HEK293T (cell line): ENCODE data around the gene PRR9.

Source experiments
- CTCF ChIA-PET: fragments of 350-600 bp; formaldehyde crosslinking; extraction: SDS; loops from one replicate; lab custom pipeline; 2021; ENCODE audit warnings: antibody characterized with exemption, inconsistent platforms; lab: Yijun Ruan, JAX
- POLR2A ChIA-PET: fragments of 350-600 bp; formaldehyde crosslinking; extraction: SDS; loops from one replicate; lab custom pipeline; 2020; ENCODE audit warnings: antibody characterized with exemption, inconsistent platforms; lab: Yijun Ruan, JAX
- DNase-seq: peaks from one replicate; pipeline ENCODE4 v3.0.0; 2012; ENCODE audit warnings: mixed read lengths; ENCODE audit errors: extremely low spot score
- ARNT ChIP-seq: fragments of 450-650 bp; IDR thresholded peaks from 2 replicates; pipeline ENCODE4 v1.6.1; 2017; ENCODE audit warnings: mild to moderate bottlenecking
- BHLHE40 ChIP-seq: fragments of 450-650 bp; IDR thresholded peaks from 2 replicates; pipeline ENCODE4 v1.6.1; 2016; ENCODE audit warnings: mild to moderate bottlenecking, moderate library complexity, borderline replicate concordance
- CTBP1 ChIP-seq: fragments of 450-650 bp; IDR thresholded peaks from 2 replicates; pipeline ENCODE4 v1.6.1; 2016; ENCODE audit warnings: borderline replicate concordance
- ELF4 ChIP-seq: fragments of 450-650 bp; IDR thresholded peaks from 2 replicates; pipeline ENCODE4 v1.6.1; 2017; ENCODE audit warnings: antibody characterized with exemption
- FOXA1 ChIP-seq: fragments of 450-650 bp; IDR thresholded peaks from 2 replicates; pipeline ENCODE4 v1.6.1; 2016; ENCODE audit warnings: mild to moderate bottlenecking
- FOXK2 ChIP-seq: fragments of 450-650 bp; IDR thresholded peaks from 2 replicates; pipeline ENCODE4 v1.6.1; 2016; ENCODE audit warnings: mild to moderate bottlenecking
- FOXM1 ChIP-seq: fragments of 450-650 bp; IDR thresholded peaks from 2 replicates; pipeline ENCODE4 v1.6.1; 2017; ENCODE audit warnings: mild to moderate bottlenecking, borderline replicate concordance
- HDGF ChIP-seq: fragments of 450-650 bp; IDR thresholded peaks from 2 replicates; pipeline ENCODE4 v1.6.1; 2017; ENCODE audit warnings: antibody characterized with exemption, borderline replicate concordance
- L3MBTL2 ChIP-seq: fragments of 450-650 bp; conservative IDR thresholded peaks from 2 replicates; pipeline ENCODE4 v1.6.1; 2016; ENCODE audit warnings: mild to moderate bottlenecking
- LEF1 ChIP-seq: fragments of 450-650 bp; IDR thresholded peaks from 2 replicates; pipeline ENCODE4 v1.6.1; 2017; ENCODE audit warnings: mild to moderate bottlenecking, borderline replicate concordance
- NFRKB ChIP-seq: fragments of 450-650 bp; IDR thresholded peaks from 2 replicates; pipeline ENCODE4 v1.6.1; 2016; ENCODE audit warnings: mild to moderate bottlenecking, moderate library complexity
- PKNOX1 ChIP-seq: fragments of 450-650 bp; IDR thresholded peaks from 2 replicates; pipeline ENCODE4 v1.6.1; 2016
- SP1 ChIP-seq: fragments of 450-650 bp; IDR thresholded peaks from 2 replicates; pipeline ENCODE4 v1.6.1; 2017
- SUZ12 ChIP-seq: fragments of 450-650 bp; IDR thresholded peaks from 2 replicates; pipeline ENCODE4 v1.6.1; 2016; ENCODE audit warnings: mild to moderate bottlenecking
- TARDBP ChIP-seq: fragments of 450-650 bp; IDR thresholded peaks from 2 replicates; pipeline ENCODE4 v1.6.1; 2016
- ZNF384 ChIP-seq: fragments of 450-650 bp; IDR thresholded peaks from 2 replicates; pipeline ENCODE4 v1.6.1; 2016

The PRR9 gene

GRCh38 chr1:153262462-153263157 is 45.2 kb downstream of the PRR9 start:
- CTCF ChIA-PET: interaction anchor here (0.5 to 1.8 kb wide), 5 partner anchors 10 to 302 kb away, joined by 3 to 5 read pairs (median 3); no protein-coding TSS in a partner anchor

GRCh38 chr1:153265457-153265856 is 48.1 kb downstream of the PRR9 start:
- ChIA-PET POLR2A (no interaction called here), CTCF (no interaction called here)
- no peak for DNase-seq
- no peak for TF ChIP-seq FOXK2

More at GRCh38 chr1:153262462-153263157, 45.2 kb downstream of the PRR9 start:
- TF ChIP-seq SUZ12 (no peak), FOXM1 (no peak), L3MBTL2 (no peak), ELF4 (no peak), ZNF384 (no peak), TARDBP (no peak), FOXK2 (no peak), BHLHE40 (no peak), NFRKB (no peak), LEF1 (no peak), PKNOX1 (no peak), FOXA1 (no peak), HDGF (no peak), ARNT (no peak), CTBP1 (no peak), SP1 (no peak)
- POLR2A ChIA-PET: no interaction called here
- no peak for DNase-seq
